ENCODE results near the gene MEGF6.

DNA sequence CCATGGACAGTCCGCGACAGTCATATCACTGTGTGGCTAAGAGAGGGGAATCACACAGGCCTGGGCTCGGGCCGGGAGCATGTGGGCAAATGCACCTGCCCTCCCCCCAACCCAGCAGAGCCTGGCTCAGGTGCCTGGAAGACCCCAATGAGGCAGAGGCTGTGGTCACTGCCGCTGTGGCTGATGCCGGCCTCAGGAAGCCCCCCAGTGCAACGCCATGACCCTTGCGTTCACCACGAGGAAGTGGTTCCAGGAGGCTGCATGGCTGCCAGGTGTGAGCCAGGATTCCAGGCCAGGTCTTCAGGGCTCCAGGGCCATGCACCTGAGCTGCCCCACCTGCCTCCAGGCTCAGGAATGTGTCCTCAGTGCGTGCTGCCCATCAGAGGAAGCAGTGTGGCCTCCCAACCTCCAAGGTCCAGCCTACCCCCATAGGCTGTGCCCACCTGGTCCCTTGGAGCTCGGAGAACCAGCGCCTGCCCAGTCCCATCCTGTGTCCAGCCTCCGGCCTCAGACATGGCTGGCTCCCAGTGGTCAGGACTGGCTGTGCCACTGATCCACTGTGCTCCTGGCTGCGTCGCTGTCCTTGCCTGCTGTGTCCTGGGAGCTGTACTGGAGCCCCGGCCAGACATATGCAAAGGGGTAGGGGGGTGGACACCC is 148.8 kb downstream of the MEGF6 start:
- no peak for TF ChIP-seq ILK (tag; IDR thresholded peaks at IDR 0.05; ENCODE audit: borderline replicate concordance, low read depth)
- TF ChIP-seq, protein P1, sequence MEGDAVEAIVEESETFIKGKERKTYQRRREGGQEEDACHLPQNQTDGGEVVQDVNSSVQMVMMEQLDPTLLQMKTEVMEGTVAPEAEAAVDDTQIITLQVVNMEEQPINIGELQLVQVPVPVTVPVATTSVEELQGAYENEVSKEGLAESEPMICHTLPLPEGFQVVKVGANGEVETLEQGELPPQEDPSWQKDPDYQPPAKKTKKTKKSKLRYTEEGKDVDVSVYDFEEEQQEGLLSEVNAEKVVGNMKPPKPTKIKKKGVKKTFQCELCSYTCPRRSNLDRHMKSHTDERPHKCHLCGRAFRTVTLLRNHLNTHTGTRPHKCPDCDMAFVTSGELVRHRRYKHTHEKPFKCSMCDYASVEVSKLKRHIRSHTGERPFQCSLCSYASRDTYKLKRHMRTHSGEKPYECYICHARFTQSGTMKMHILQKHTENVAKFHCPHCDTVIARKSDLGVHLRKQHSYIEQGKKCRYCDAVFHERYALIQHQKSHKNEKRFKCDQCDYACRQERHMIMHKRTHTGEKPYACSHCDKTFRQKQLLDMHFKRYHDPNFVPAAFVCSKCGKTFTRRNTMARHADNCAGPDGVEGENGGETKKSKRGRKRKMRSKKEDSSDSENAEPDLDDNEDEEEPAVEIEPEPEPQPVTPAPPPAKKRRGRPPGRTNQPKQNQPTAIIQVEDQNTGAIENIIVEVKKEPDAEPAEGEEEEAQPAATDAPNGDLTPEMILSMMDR (IDR thresholded peaks at IDR 0.05 in 2 of 3, conservative IDR thresholded peaks at IDR 0.05 in 1 of 3; ENCODE audit: insufficient read depth in 2 of 3, low read depth in 1 of 3, low read length in 3 of 3) = no peak
- no peak for TF ChIP-seq SMARCA5 (IDR thresholded peaks at IDR 0.05)
- TF ChIP-seq, protein P2, sequence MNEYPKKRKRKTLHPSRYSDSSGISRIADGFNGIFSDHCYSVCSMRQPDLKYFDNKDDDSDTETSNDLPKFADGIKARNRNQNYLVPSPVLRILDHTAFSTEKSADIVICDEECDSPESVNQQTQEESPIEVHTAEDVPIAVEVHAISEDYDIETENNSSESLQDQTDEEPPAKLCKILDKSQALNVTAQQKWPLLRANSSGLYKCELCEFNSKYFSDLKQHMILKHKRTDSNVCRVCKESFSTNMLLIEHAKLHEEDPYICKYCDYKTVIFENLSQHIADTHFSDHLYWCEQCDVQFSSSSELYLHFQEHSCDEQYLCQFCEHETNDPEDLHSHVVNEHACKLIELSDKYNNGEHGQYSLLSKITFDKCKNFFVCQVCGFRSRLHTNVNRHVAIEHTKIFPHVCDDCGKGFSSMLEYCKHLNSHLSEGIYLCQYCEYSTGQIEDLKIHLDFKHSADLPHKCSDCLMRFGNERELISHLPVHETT (CRISPR knock-in tag; conservative IDR thresholded peaks at IDR 0.05 in 1 of 2, IDR thresholded peaks at IDR 0.05 in 1 of 2) = no peak
- no peak for TF ChIP-seq ZNF311 (CRISPR knock-in tag; IDR thresholded peaks at IDR 0.05)

All from K562 (cell line).